LHCN-M2 (cell line): ENCODE data around the gene ABHD16B. TPM values are rescaled to one million over a fixed set of nuclear protein-coding genes. Genes with fewer than 3 reads are reported as not detected.
A peak's percentile ranks its signal among the peaks of the same experiment; 100 is the strongest.
"Not testable (repeated sequence)": the region's sequence is repeated elsewhere in the genome, so short reads cannot be mapped to it uniquely, and the experiment has no call there.

Experiments
- DNase-seq: peaks from one replicate; pipeline ENCODE4 v3.0.0-alpha.2; 2012; ENCODE audit warnings: low read depth
- total RNA-seq: library from RNA; depleted of rRNA; stranded (reverse); fragments of >200 nt; gene quantifications from 2 replicates; pipeline ENCODE4 v1.2.3, GENCODE V29; 2014

The ABHD16B gene
- total RNA-seq, 1 experiment from 2014 or later, result not detected

DNA sequence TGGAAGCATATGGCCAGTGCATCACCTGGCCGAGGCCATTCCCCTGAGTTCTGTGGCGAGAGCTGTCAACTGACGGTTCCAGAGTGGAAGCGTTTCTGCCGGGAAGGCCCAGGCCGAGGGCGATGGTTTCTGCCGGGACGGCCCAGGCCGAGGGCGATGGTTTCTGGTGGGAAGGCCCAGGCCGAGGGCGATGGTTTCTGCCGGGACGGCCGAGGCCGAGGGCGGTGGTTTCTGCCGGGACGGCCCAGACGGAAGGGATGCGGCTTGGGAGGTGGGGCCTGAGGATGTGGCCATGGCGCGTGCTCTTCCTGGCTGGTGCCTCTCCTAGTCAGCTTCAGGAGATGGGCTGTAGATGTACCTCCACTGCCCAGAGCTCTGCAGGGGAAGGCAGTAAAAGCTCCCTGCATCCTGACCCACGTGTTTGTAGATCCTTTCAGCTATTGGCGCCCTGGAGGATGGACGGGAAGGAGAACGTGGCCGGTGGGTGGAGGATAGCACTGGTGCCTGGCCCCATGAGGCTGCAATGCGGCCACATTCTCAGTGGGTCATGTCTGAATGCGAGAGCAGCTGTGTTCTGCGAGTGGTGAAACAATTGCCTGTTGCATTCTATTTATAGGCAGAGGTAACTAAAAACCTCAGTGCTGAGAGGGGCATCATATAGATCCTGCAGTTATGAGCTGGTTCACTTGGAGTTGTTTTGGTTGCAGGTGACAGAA is 16.6 kb downstream of the ABHD16B start:
- DNase-seq, result no peak

DNA sequence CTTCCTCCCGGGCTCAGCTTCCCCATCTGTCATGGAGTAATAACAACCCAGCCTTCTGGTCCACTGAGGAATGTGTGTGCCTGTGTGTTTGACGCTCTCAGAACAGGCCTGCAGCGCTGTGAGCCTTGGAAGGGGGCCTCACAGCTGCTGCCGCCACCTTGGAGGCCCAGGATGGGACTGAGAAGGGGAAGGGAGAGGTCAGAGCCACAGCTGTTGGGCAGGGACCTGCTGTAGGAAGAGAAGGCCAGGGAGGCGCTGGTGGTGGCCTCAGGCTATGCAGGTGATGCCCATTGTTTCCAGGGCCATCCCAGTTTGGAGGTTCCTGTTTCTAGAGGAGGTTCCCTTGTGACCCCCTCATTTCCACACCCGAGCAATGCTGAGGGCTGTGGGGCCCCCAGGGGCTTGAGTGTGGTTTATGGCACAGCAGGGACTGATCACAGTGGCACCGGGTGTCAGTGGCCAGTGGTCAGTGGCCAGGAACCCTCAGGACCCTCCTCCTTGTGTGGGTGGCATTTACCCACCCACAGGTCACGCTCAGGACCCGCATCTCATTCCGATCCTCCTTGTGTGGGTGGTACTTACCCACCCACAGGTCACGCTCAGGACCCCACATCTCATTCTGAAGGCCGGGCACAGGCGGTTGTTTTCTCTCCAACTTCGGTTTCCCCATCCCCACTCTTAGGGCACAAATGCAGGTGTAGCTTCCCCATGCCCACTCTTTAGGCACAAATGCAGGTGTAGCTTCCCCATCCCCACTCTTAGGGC is 17.8 kb downstream of the ABHD16B start:
- DNase-seq, result no peak

DNA sequence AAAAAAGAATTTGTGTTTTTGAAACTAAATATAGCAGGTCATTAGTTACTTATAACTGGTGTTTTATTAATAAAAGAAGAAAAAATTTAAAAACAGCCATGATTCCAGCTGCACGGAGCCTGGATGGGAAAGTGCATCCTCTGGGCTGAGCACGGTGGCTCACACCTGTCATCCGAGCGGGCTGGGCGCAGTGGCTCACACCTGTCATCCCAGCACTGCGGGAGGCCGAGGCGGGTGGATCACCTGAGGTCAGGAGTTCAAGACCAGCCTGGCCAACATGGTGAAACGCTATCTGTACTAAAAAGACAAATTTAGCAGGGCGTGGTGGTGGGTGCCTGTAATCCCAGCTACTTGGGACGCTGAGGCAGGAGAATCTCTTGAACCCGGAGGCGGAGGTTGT is 19.6 kb downstream of the ABHD16B start:
- not testable (repeated sequence) for DNase-seq

DNA sequence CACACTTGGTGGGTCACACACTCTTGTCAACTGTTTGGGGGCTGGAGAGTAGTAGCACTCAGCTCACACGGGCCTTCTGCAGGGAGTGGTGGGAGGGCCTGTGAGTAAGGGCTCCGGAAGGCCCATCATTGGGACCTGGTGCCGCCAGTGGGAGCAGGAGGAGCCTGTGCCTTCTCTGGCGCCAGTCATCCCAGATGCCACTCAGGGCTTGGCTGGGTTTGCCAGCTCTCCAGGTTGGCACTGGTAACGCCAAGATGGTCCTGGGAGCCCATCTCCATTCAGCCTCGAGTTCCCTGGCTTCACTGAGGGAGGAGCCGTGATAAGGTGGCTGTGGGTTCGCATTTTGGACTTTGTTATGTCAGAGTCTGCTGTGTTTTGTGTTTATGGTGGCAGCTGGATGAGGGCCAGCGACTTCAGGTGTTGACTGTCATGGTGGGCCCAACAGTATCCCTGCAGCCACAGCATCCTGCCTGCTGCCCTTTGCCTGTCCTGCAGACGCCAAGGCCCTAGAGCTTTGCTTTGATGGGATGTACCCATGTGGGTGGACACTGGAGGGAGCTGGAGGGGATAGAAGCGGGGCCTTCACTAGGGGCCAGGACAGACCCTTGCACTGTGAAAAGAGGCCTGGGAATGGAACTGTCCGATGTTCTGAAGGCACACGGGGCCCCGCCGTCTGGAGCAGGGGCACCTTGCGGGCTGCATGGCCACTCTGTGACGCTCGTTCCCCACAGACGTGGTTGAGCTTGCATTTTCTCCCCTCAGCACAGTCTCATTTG is 20.3 kb downstream of the ABHD16B start:
- DNase-seq, result no peak

DNA sequence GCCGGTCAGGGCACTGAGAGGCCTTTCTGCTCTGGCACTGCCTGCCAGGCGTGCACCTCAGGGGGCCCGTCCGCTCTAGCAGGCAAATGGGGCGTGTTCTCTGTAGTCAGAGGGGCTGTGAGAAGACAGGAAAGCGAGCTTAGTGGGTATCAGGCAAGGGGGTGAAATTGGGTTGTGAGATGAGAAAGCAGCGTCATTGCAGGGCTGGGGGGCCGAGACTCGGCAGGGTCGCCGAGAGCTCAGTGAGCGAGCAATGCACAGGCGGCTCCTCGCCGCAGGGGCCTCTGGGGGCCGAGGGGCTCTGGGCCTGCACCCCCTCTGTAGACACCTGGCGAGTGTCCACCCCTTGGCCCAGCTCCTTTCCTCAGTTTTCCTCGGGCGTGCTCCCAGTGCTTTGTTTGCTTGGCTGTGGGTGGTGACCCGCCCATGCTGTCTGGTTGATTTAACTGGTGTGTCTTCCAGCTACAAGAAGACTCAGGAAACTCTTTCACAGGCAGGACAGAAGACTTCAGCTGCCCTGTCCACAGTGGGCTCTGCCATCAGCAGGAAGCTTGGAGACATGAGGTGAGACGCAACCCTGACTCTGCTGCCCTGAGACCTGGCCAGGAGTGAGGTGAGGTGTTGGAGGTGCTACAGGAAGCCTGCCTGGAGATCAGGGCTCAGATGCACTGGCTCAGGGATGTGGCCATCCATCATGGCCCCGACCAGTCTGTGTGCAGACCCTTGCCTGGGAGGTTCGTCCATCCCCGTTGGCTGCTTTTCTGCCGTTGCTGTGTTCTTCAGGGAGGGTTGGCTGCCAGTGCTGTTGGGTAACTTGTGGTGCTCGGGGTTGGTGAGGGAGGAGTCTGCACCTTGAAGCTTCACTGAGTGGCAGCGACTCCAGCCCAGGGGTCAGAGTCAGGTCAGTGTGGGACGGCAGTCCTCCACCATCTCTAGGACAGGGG is 21.2 kb downstream of the ABHD16B start:
- no peak for DNase-seq

DNA sequence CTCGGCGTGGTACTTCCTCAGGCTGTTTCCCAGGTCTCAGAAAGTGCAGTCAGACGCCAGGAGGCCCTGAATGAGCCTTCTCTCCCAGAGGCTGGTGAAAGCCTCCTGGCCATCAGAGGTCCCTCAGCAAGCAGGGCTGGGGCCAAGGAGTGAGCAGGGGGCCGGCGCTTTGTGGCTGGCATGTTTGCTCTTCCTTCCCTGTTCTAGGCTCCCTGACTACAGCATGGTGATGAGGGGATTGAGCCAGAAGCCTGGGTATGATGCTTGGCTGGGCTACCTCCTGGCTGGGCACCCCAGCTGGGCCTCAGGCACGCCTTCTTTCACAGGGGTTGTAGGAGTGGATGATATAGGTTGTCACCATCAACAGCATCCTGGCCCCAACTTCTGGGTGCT is 21.9 kb downstream of the ABHD16B start:
- DNase-seq, result no peak

DNA sequence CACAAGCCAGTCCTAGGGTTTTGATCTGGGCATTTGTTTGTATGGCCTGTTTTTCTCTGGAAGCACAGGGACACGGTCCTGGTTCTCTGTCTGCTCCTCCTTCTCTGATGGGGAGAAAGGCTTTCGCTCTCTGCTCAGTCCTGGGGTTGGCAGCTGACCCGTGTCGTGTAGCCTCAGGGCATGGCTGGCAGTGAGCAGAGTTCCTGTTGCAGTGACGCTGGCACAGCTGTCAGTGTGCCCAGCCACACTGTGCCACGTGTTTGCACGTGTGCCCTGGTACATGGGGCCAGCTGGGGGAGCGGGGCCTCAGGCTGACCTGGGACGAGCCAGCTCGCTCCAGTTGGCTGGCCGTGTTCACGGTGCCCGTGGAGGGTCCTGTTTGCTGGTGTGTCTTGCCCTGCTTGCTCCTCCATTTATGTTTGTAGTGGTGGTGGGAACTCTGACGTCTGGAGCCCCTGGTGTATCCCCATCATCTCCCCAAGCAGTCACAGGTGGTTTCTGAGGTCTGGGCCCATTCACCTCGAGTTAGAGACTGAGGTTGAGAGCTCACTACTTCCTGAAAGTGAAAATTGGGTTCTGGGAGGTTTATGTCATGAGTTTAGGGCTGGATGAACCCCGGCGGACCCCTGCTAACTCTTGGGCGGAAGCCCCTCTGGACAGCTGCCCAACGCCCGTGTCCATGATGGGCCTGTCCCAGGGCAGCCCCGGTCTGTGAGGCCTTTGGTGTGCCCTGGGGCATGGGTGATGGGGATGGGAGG is 23.4 kb downstream of the ABHD16B start:
- DNase-seq, result no peak

DNA sequence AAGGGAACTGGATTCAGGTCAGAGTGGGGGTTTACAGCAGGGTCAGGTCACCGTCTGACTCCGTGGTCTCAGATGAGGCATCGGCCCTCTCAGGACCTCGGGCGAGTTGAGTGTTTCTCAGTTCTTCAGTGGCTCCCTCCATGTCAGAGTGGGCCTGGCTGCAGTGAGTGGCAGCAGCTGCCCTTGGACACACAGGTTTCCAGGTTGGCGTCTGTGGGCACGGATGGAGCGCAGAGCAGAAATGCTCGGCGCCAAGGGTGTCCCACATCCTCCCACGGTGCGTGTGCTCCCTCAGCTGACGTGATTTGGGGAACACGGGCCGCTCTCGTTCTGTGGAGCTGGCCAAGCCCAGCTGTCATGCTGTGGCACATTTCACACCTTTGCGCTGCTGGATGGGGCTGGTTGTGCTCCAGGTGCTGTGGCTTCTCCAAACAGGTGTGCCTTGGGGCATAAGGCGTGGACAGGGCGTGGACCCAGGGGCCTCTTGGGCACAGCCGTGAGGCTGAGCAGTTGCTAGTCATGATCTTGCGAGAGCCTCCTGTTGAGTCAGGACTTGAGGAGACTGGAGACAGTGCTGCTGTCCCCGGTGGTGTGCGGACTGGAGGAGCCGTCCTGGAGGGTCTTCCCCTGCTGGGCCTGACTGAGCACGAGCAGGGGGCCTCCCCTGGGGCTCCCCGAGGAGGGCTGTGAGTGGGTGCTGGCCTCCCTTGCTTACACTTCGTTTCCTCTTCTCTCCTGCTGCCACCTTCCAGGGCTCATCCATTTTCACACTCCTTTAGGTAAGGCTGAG is 24.2 kb downstream of the ABHD16B start:
- DNase-seq, result no peak

DNA sequence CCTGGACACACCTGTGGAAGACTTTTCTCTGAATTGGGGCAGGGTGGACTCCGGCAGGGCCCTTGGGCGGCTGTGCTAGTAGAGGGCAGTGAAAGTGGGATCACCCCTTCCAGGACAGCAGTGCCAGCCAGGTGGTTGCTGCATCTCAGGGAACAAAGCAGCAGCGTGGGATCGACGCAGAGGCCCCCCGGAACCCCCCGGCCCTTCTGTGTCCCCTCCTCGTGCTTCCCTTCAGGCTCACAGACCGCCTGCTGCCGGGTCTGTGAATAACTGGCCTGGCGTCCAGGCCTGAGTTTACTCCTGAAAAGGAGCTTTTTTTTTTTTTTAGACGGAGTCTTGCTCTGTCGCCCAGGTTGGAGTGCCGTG is 24.7 kb downstream of the ABHD16B start:
- no peak for DNase-seq

DNA sequence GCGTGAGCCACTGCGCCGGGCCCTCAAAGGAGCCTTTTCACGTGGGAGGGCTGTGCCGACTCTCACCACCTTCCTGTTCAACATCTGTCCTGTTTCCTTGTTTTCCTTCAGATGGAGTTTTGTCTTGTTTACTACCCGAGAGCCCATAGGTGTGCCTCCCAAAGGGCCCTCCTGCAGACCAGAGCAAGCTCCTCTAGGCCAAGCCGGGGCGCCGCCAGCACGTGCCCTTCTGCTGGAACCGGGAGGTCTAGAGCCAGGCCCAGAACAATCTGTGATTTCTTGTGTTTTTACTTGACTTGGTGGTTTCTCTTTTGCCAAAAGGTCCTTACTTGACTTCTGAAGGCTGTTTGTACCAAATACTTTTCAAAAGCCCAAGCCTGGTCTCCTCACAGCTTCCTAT is 25.6 kb downstream of the ABHD16B start:
- no peak for DNase-seq

DNA sequence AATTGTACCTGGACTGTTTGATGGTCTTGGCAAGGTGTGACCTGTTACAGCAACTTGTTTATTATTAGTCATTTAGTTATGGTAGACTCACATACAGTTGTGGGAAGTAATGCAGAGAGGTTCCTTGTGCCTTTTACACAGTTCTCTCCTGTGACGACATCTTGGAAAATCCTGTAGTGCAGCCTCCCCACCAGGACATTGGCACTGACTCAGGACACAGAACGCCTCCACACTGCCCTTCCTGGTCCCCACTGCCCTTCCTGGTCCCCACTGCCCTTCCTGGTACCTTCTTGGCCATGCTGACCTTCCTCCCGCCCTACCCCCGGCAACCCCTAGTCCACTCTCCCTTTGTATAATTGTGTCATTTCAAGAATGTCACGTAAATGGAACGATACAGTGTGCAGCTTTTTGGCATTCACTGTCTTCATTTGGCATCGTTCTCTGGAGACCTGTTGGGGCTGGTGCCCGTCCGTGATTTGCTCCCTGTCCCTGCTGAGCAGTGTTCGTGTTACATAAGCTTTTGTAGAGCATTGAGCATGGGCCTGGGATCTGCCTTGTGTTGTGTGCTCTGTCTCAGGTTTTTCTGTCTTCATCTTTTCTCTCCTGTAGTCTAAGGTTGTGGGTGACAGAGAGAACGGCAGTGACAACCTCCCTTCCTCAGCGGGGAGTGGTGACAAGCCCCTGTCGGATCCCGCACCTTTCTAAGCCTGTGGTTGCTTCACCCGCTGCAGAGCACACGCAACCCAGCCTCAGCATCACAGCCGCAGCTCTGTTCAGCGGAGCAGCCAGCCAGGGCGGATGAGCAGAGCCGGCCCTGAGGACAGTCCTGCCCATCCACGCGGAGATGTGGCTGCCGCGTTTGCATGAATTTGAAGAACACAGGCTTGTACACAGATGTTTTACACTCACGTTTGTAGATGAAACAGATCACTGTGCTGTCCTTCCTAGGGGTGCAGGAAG is 28.2 kb downstream of the ABHD16B start:
- DNase-seq, result no peak

DNA sequence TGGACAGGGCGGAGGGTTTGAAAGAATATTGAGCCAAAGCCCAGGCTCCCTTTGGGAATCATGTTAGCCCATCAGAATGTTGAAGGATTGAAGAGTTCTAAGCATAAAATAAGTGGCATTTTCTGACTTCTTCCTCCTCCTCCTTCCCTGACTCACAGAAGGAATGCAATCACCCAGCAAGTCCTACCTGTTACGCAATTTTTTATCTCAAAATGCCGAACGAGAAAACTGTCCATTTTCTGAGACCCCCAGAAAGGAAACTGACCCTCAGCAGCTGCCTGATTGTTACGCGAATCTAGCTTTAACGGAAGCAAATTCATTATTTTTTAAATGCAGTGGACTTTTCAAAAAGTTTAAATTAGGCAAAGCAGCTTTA is 28.9 kb downstream of the ABHD16B start:
- no peak for DNase-seq

DNA sequence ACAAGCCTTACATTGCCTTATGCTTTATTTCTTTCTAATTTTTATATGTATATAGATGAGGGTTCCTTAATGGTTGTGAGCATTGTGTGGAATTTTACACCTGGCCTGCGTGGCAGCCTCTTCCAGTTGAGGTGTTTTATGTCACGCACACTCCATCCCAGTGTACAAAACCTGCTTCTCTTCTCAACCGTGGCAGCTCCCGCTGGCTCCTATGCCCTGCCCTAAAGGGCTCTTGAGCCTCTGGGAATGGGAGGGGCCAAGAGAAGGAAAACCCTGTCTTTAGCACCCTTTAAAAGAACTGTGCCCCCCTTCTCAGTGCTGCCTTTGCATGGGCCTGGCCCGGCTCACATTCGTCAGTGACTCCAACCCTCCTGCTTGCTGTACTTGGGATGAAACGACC is 29.3 kb downstream of the ABHD16B start:
- DNase-seq, result no peak

DNA sequence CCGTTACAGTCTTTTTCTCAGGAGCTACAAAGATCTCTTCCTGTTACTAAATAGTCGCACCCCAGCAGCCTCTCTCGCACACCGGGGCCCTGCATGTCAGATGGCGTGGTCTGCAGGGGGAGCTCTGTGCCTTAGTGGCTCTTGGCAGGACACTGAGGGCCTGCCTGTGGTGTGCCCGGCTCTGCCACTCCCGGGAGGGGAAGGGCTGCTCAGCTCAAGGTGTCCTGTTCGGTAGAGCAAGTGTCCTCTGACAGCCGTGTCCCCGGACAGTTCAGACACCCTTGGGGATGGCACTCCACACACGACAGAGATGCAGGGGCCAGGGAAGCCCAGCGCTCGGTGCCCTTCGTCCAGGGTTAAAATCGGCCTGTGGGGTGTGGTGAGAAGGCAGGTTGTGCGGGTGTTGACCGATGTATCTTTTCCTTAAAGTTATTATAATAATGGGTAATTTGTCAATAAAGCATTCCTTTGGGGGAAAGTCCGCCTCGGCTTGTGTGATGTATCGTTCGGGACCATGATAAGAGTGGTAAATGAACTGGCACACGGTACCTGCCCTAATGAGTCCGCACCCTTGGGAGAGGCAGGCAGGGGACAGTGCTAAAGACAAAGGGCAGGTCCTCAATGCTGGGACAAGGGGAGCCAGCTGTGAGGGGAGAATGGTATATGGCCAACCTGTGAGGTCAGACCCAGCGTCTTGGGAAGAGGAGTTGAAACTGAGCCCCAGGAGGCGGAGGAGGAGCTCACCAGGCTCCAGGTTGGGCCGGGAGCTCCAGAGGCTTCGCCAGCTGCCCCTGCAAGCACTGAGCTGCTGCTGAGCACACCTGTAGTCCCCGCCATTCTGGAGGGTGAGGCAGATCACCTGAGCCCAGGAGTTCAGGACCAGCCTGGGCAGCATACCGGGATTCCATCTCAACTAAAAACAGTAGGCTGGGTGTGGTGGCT is 30.0 kb downstream of the ABHD16B start:
- no peak for DNase-seq

DNA sequence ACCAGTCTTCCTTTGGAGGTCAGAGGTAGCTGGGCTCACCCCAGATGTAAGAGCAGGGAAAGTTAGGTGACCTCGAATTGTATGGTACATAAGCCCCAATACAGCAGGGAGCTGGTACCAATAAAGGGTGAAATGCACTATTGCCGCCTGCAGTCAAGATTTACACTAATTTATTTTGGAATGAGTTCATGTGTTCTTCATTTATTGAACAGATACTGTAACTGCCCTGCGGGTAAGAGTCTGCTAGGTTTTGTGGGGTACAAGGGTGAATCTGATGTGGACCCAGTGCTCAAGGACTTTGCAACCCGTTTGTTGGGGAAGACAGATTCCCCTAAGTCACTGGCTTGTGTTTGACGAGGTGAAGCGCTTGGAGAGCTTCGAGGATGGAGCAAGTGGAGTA is 31.1 kb downstream of the ABHD16B start:
- no peak for DNase-seq

DNA sequence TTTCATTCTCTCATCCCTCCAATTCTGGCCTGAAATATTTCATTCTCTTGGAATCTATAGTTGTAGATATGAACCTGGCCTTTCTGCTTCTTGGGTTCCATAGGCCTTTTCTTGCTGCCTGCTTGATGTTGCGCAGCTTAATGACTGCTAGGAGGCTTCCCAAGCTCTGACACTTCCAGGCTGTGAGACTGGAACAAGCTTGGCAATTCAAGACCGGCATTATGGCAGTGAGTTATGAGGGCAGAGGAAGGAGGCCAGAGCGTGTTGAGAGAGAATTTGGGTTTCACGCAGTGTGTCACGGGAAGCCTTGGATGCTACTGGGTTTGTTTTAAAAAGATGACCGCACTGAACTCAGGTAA is 32.7 kb downstream of the ABHD16B start:
- no peak for DNase-seq

DNA sequence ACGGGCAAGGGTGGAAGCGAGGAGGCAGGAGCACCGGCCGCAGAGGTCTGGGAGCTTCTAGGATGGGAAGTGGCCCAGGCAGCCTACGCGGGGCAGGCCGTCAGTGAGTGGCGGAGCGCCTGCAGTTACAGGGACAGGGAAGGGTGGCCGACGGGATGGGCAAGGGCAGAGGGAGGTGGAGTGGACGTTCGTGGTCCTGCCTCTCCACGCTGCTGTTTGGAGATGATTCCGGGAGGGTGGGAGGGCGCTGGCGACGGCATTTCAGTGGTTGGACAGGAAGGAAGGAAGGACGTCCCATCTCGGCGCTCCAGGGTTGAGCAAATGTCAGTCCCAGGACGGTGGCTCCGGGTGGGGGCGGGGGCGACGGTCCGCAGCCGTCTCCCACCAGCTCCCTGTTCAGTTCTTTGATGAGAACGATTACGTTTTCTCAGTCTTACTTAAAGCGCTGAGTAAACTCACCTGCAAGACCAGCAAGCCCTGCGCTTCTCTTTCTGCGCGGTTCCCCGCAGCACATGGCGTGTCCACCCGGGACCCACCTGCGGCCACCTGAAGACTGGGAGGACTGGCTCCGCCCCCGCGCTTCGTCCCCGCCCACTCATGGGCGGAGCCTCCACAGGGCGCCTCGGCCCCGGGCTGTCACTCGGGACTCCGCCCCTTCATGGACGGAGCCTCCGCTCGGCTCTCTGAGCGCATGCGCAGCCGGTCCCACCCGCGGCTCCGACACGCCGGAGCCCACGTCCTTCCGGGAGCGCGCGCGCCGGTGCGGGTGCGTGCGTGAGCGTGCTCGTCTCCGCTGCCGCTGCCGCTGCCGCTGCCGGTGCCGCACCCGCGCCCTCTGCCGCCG is 33.3 kb downstream of the ABHD16B start, which contains the start of gene DNAJC5:
TSS of gene DNAJC5 (plus strand) at position 769 of the 844 bp plus-strand sequence. CDS start 33,220 bp downstream, outside the sequence.
- DNase-seq, result peak; percentile 90
